ENCODE results near the gene PSME3IP1. TPM values are rescaled to one million over a fixed set of nuclear protein-coding genes. Genes with fewer than 3 reads are reported as not detected.

PSME3IP1 gene
- total RNA-seq, 1 donor from 2014 or later = 105 TPM

DNA sequence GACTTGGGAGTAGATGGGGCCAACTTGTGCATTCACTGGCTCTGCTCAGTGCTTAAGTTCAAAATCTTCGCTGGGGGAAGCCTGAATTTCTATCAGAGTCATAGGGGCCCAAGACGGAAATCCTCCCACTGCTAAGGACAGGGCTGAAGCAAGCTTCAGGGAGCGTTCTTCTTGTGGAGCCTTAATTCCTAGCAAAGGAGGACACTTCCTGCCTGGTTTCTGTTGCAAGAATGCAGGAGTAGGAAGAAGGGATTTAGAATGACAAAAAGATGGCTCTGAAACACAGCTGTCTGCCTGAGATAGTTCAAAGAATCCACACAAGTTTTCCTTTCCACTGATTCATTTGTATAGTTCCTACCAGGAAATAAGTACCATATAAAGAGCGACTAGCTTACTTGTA is 26.4 kb downstream of the PSME3IP1 start:
- H3K27ac Mint-ChIP-seq = no peak overlapping the region

DNA sequence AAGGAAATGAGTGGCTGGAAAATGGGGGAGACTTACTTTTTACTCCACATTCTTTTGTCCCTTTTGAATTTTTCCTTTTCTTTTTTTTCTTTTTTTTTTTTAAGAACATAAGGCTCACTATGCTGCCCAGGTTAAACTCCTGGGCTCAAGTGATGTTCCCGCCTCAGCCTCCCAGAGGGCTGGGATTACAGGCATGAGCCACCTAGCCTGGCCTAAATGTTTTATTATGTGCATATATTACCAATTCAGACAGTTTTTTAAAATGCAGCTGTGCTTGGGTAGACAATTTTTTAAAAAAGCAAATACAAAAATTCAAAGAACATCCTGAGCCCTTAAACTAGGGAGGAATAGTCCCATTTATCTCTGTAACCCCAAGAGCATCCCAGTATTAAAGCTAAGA is 28.3 kb downstream of the PSME3IP1 start:
- Mint-ChIP-seq H3K4me3 (no peak overlapping the region), H3K4me1 (no peaks in the 10 kb centered on the region)
- DNase-seq (ENCODE audit: low spot score in 2 of 2, unreplicated experiment in 2 of 2) = no peak

More for the DNA sequence above, 26.4 kb downstream of the PSME3IP1 start:
- no peaks in the 10 kb centered on the region for H3K4me1 Mint-ChIP-seq
- peaks cover 3% of the 10 kb centered on the region for H3K9me3 Mint-ChIP-seq
- no peak overlapping the region for H3K4me3 Mint-ChIP-seq
- peaks cover 50% of the 10 kb centered on the region for H3K36me3 Mint-ChIP-seq
- DNase-seq (ENCODE audit: low spot score in 2 of 2, unreplicated experiment in 2 of 2) = no peak
- TF ChIP-seq, protein P1, sequence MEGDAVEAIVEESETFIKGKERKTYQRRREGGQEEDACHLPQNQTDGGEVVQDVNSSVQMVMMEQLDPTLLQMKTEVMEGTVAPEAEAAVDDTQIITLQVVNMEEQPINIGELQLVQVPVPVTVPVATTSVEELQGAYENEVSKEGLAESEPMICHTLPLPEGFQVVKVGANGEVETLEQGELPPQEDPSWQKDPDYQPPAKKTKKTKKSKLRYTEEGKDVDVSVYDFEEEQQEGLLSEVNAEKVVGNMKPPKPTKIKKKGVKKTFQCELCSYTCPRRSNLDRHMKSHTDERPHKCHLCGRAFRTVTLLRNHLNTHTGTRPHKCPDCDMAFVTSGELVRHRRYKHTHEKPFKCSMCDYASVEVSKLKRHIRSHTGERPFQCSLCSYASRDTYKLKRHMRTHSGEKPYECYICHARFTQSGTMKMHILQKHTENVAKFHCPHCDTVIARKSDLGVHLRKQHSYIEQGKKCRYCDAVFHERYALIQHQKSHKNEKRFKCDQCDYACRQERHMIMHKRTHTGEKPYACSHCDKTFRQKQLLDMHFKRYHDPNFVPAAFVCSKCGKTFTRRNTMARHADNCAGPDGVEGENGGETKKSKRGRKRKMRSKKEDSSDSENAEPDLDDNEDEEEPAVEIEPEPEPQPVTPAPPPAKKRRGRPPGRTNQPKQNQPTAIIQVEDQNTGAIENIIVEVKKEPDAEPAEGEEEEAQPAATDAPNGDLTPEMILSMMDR (IDR thresholded peaks at IDR 0.05; ENCODE audit: unreplicated experiment) = no peak
- no peaks in the 10 kb centered on the region for H3K27me3 Mint-ChIP-seq (ENCODE audit: low read depth)

DNA sequence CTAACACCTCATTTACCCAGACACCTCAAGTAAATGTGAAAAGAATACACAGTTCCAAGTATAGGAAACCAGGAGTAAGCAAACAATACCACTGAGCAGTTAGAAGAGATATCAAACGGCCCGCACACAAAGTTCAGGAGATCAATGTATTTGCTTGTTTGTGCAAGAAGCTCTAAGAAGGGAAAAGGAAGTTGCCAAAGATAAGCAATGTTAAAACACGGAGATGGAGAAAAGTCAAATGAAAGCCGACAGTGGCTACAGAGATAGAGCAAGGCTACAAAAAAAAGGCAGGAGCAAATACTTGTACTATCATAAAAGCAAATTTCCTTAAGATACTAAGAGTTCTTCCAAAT is 29.5 kb downstream of the PSME3IP1 start:
- H3K4me1 Mint-ChIP-seq = no peaks in the 10 kb centered on the region
- DNase-seq (ENCODE audit: low spot score in 2 of 2, unreplicated experiment in 2 of 2) = no peak
- TF ChIP-seq, protein P1 (IDR thresholded peaks at IDR 0.05; ENCODE audit: unreplicated experiment) = no peak
- H3K36me3 Mint-ChIP-seq = peaks cover 55% of the 10 kb centered on the region
- H3K27me3 Mint-ChIP-seq (ENCODE audit: low read depth) = no peaks in the 10 kb centered on the region
- no peak overlapping the region for H3K4me3 Mint-ChIP-seq
- H3K9me3 Mint-ChIP-seq = peaks cover 3% of the 10 kb centered on the region
- H3K27ac Mint-ChIP-seq = no peak overlapping the region

More for the DNA sequence above, 28.3 kb downstream of the PSME3IP1 start:
- Mint-ChIP-seq H3K27ac (no peak overlapping the region), H3K27me3 (ENCODE audit: low read depth) (no peaks in the 10 kb centered on the region), H3K9me3 (peaks cover 3% of the 10 kb centered on the region), H3K36me3 (peaks cover 53% of the 10 kb centered on the region)
- TF ChIP-seq, protein P1 (IDR thresholded peaks at IDR 0.05; ENCODE audit: unreplicated experiment) = no peak

DNA sequence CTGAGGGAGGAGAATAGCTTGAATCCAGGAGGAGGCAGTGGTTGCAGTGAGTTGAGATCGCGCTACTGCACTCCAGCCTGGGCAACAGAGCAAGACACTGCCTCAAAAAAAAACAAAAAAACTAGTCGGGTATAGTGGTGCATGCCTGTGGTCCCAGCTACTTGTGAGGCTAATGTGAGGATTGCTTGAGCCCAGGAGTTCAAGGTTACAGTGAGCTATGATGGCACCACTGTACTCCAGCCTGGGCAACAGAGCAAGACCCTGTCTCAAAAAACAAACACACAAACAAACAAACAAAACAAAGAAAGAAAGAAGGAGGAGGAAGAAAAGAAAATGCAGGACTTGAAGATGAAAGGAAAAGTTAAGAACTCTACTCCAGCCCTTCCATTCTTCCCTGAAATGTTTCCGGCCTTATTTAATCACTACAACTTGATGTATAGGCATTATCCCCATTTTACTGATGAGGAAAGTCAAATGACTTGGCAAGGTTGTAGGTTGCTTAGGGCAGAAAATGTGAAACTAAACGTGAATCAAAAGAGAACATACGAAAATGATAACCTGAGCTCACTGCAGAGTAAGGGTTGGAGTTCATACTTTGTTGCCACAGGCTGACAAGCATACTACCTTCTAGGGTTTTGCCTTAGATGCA is 30.0 kb downstream of the PSME3IP1 start:
- DNase-seq (ENCODE audit: low spot score in 2 of 2, unreplicated experiment in 2 of 2) = no peak
- no peak overlapping the region for H3K27ac Mint-ChIP-seq
- TF ChIP-seq, protein P1 (IDR thresholded peaks at IDR 0.05; ENCODE audit: unreplicated experiment) = no peak
- peaks cover 3% of the 10 kb centered on the region for H3K9me3 Mint-ChIP-seq
- no peaks in the 10 kb centered on the region for H3K4me1 Mint-ChIP-seq
- H3K27me3 Mint-ChIP-seq (ENCODE audit: low read depth) = no peaks in the 10 kb centered on the region
- peaks cover 52% of the 10 kb centered on the region for H3K36me3 Mint-ChIP-seq
- H3K4me3 Mint-ChIP-seq = no peak overlapping the region

DNA sequence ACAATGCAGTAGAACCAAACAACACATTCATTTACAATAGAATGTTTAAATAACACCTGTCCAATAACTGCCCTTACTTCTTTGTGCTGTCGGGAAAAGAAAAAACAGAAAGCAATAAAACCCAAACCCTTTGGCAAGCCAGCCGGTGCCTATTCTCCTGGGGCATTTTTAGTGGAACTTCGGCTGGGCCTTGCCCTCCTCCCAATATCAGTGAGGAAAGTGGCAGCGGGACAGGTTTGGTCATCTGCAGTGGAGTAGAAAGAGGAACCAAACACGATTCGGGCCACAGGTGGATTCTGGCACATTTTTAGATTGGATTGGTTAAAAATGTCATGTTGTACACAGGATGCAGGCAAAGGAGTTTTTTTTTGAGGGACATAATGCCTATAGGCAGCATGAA is 32.0 kb downstream of the PSME3IP1 start:
- DNase-seq (ENCODE audit: low spot score in 2 of 2, unreplicated experiment in 2 of 2) = no peak
- H3K4me3 Mint-ChIP-seq = no peak overlapping the region
- TF ChIP-seq, protein P1 (IDR thresholded peaks at IDR 0.05; ENCODE audit: unreplicated experiment) = no peak
- peaks cover 39% of the 10 kb centered on the region for H3K36me3 Mint-ChIP-seq
- no peak overlapping the region for H3K27ac Mint-ChIP-seq
- H3K27me3 Mint-ChIP-seq (ENCODE audit: low read depth) = no peaks in the 10 kb centered on the region
- H3K9me3 Mint-ChIP-seq = peaks cover 3% of the 10 kb centered on the region
- H3K4me1 Mint-ChIP-seq = no peaks in the 10 kb centered on the region

Measured in mesothelial cell of epicardium (in vitro differentiated cells).